DMS79 treated with DMSO at 0.1 percent for 48 hours (cell line): ENCODE results near the gene PRSS57.
"Not testable (repeated sequence)": the region's sequence is repeated elsewhere in the genome, so short reads cannot be mapped to it uniquely, and the experiment has no call there.

Experiments
- DNase-seq: peaks from one replicate; lab custom pipeline; 2025; lab: John Stamatoyannopoulos, UW

PRSS57 gene

DNA sequence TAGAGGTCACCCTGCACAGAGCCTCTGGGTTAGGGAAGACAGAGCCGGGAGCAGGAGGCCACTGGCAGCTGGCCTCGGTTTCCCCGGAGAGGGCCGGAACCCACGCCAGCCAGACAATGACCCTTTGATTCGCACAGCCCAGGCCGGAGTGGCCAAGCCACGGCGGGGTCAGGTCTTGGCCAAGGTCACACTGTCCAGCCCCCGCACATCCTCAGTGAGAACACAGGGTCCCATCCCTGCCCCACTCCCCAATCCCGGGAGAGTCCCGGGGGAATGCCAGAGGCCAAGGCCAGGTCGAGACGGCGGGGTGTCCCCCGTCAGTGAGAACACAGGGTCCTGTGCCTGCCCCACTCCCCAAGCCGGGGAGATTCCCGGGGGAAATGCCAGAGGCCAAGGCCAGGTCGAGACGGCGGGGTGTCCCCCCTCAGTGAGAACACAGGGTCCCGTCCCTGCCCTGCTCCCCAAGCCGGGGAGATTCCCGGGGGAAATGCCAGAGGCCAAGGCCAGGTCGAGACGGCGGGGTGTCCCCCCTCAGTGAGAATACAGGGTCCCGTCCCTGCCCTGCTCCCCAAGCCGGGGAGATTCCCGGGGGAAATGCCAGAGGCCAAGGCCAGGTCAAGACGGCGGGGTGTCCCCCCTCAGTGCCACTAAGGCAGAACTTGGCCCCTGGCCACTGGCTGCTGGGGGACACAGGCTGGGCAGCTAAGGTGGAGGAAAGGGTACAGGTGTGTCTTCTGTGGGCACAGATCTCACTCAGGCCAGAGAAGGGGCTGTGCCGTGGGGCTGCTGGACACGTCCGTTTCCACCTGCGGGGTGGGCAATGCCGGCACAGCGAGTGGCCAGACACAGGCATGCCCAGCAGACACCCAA is 20.7 kb downstream of the PRSS57 start:
- DNase-seq = no peak

DNA sequence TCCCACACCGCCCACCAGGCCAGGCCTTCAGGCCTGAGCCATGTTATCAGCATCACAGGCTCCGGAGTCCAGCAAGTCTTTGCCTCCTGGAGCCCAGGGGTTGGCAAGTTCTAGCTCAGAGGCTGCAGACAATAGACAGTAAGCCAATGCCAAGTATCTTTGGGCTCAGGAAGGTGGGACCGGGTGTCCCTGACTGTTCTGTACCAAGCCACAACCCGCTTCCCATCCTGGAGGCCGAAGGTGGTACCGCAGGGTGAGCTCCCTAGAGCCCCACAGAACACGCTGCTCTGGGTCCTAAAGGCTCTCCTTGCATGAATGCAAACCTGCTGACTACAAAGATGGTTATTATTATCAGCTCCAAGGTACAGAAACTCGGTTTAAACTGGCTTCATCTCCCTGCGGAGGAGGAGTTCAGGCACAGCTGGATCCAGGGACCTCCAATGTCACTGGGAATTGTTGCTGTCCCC is 24.6 kb downstream of the PRSS57 start:
- no peak for DNase-seq

GRCh38 chr19:668675-669434 is 26.4 kb downstream of the PRSS57 start:
- not testable (repeated sequence) for DNase-seq

DNA sequence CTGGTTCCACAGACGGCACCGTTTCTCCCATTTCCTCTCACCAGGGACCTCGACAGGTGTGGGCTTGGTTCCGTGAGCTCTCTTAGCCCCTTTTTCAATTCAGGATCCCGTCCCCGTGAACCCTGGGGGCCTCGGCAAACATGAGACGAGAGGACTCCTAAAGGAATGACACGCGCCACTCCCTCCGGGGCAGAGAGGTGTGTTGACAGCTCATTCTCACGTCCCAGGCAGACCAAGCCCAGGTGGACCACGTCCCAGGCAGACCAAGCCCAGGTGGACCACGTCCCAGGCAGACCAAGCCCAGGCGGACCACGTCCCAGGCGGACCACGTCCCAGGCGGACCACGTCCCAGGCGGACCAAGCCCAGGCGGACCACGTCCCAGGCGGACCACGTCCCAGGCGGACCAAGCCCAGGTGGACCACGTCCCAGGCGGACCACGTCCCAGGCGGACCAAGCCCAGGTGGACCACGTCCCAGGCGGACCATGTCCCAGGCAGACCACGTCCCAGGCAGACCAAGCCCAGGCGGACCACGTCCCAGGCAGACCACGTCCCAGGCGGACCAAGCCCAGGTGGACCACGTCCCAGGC is 28.2 kb downstream of the PRSS57 start:
- DNase-seq = not testable (repeated sequence)

GRCh38 chr19:664913-665443 is 30.3 kb downstream of the PRSS57 start:
- DNase-seq = peak; percentile 73

- DNase-seq = no peak
Measured at GRCh38 chr19:663682-664117, 31.6 kb downstream of the PRSS57 start.

GRCh38 chr19:662962-663681 is 32.1 kb downstream of the PRSS57 start, which contains the start of gene RNF126:
Gene RNF126 (minus strand): TSS chr19:663214. CDS start chr19:663121, 93 bp downstream.
- peak; percentile 77 for DNase-seq

DNA sequence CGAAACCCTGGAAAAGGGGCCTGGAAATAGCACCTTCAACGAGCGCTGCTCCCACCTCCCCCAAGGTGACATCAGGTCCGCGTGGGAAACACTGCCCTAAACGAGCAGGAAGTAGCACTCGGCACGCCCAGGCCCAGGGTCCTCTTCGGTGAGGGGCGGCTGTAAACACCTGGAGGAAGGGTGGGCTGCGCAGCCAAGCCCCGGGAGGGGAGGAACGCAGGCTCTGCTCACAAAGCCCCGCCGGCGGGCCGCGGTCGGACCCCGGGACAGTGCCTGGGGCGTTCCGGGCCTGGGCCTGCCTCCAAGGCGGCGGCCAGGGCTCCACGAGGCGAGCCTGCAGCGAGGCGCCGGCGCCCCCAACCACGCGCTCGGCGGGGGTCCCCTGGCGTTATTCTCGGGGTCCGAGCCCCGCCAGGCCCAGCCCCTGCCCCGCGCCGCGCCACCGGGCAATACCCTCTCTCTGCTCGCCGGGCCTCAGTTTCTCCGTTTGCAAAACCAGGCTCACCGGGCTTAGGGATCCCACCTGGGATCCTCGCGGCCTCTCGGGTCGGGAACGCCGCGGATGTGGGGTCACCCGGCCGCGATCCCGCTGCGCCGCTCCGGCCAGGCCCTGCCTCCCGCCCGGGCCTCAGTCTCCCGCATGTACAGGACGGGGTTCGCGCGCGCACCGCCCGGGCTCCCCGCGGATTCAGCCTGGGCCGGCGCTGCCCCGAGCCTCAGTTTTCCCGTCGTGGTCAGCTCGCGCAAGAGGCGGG is 32.9 kb downstream of the PRSS57 start:
- no peak for DNase-seq

DNA sequence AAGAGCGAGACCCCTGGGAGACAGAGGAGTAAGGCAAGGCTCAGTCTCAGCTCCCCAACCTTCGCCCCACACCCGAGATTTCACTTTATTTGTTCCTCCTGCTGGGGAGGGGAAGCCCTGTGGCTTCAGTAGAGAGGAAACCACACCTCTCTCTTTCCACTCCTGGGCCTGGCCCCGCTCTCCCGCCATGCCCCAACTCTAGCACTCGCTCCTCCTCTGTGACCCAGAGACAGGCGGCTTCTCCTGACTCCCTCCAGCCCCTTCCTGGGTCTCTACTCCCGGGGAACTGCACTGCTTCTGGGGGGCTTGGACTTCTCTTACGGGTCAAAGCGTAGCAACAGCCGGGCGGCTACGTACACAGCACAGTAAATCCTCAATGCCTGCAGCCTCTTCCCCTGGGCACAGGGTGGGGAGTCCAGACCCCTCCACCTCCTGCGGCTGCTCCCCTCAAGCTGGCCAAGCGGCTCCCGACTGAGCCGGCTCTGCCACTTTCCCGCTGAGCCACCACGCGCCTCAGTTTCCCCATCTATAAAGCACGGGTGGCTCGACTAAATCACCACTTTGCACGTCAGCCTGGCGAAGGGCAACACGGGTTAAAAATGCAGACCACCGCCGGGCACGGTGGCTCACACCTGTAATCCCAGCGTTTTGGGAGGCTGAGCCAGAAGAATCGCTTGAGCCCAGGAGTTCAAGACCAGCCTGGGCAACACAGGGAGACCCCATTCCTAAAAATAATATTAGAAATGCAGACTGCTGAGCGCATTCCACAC is 33.6 kb downstream of the PRSS57 start:
- no peak for DNase-seq

DNA sequence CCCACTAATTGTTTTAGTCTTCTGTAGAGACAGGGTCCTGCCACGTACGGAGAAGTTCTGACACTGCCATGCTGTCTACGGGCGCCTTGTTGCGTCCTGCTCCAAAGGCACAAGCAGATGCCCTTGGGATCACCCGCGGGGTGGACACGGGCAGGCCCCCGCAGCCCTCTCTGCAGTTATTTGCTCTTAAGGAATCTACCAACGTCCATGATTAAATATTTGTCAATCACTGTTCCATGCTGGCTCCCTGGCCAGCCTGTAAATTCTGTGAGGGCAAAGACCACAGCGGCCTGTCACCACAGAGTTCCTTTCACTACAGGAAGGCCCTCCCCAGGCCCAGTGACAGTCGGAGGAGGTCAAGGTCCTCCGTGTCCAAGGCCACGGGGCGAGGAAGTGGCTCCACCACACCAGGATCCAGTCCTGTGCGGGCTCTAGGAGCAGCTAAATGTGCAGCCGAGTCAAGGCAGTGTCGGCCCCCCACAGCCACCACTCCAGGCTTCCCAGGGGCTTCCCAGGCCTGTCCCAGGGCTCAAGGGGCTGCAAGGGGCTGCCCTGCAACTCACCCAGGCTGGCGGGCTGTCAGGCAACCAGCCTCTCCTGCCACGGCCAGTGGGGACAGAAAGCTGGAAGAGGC is 34.3 kb downstream of the PRSS57 start:
- no peak for DNase-seq

DNA sequence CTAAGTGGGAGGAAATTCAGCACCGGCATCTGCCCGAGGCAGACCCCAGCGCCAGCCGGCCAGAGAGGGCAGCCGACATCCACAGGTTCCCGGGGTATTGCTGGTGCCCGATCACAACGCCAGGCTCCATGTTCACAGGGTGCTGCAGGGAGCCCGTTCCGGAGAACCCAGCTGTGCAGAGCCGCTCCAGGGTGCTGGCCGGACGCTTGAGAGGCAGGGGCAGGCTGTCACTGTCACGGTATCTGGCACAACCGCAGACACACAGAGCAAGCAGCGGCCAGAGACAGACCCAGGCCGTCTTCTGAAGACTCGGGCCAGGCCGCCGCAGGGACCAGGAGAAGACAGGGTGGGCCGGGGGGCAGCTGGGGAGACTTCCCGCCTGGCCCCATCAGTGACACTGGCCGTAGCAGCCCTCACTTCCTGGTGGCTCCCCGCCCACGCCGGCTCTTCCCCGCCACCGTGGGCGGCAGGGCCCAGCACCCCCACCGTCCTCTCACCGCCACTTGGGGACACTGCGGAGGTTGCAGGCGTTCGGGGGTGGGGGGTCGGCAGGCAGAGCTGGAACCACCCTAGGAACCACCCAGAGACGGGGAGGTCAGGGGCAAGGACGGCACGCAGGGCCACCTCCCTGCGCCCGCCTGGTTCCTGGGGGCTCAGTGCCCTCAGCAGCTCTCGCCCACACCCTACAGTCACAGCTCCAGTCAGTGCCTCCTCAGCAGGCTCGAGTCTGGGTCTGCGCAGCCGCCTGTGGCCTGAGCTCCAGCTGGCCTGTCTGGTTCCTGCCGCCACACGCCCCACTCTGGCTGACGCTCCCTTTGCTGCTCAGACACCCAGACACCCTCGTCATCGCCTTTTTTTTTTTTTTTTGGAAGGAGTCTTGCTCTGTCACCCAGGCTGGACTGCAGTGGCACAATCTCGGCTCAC is 36.1 kb downstream of the PRSS57 start:
- no peak for DNase-seq

- DNase-seq = no peak
Measured at GRCh38 chr19:658059-658839, 37.0 kb downstream of the PRSS57 start.

DNA sequence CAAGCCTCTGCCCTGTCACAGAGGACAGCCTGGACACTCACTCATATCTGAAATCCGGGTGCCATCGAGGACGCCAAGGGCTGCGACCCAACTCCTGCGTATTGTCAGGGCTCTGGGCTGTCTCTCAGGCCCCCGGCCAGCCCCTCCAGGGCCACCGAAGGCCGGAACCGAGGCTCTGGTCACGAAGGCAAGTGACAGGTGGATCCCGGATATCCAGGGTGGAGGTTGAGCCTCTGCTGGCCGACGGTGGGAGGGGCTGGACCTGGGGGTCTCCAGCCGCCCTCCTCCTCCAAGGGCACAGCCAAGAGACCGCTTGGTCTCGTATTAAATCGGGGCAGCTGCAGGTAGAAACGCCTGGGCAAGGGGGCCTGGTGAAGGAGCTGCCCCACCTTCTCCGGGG is 37.6 kb downstream of the PRSS57 start:
- DNase-seq = no peak

GRCh38 chr19:656751-657559 is 38.3 kb downstream of the PRSS57 start:
- no peak for DNase-seq

DNA sequence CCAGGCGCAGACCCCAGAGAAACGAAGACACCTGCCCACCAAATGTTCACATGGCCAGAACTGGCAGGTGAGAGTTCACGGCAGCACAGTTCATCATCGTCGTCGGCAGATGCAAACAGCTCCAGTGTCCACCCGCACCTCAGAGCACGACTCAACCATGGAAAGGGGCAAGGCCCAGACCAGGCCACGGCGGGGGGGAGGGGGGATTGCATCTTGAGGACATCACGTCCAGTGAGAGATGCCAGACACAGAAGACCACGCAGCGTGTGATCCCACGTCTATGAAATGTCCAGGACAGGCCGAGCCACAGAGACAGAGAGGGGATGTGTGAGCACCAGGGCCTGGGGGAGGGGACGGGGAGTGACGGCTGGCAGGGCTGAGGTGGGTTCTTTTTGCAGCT is 39.6 kb downstream of the PRSS57 start:
- DNase-seq = no peak

DNA sequence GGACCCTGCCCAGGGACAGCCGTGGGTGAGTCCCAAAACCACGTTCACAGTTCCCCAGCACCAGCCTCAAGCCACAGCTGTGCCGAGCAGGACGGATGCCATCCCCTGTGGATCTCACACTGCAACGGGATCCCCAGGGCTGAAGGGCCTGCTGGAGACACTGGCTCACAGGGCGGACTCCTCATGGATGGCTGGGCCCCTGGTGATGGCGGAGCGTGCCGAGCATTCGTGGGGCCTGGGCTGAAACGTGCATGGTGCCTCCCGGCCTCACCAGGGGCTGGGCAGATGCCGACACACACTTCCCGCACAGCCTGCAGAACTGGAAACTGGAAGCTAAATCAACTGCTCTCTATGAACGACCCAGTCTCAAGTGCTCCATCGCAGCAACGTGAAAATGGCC is 41.8 kb downstream of the PRSS57 start:
- DNase-seq = no peak
